Measurements from ENCODE around the gene USP2. TPM values are rescaled to one million over a fixed set of nuclear protein-coding genes. Genes with fewer than 3 reads are reported as not detected.
A peak's percentile ranks its signal among the peaks of the same experiment; 100 is the strongest.

The USP2 gene
- total RNA-seq, 1 experiment from 2014 or later, result 3.1 TPM

DNA sequence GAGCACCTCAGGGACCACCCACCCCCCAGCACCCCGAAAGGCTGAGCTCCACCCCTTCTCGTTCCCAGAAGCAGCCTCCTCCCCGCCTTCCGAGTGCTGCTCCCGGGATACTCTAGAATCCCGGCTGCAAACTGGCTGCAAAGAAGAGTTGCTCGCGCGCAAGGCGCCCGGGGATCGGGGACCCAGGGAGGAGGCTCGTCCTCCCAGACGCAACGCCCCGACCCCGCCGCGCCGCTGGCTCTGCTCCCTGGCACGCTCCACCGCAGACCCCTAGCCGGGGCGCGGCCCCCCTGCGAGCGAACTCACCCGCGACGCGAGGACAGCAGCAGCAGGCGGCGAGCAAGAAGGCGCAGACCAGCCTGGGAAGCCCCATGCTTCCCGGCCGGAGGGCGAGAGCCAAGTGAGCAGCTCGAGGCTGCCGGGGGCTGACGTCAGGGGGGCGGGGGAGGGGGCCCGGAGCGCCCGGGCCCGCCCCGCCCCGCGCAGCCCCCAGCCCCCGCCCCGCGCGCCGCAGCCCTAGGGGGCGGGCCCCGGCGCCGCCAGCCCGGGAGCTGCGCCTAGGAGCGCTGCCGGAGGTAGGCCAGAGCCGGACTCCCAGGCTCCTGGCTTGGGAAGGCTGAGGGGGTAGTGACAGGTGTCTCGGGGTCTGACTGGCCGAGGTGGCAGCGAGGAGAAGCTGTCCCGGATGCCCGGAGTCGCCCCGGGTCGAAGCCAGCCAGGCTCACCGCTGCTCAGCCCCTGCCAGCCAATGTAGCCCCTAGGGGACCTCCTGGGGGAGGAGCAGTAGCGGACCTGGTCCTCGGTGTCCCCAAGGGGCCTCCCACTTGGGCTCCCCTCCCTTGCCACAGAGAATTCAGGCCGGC, 64.5 kb downstream of the USP2 start, which contains the start of gene MCAM:
Gene MCAM, minus strand, starts transcription at position 402 of the 863 bp plus-strand sequence. Its CDS starts 29 bp downstream, at position 373.
- Histone ChIP-seq H3K9me3 (ENCODE audit: control insufficient read depth, insufficient read depth, low read depth, low read length) (no peaks in the 10 kb centered on the region), H3K27me3 (ENCODE audit: control insufficient read depth, insufficient read depth, low read length) (no peaks in the 10 kb centered on the region), H3K4me1 (ENCODE audit: control insufficient read depth, insufficient read depth, low read length) (peaks cover 52% of the 10 kb centered on the region), H3K4me3 (ENCODE audit: low read depth in 2 of 2, low read length in 2 of 2) (peak within 1 kb of the TSS; percentile 47 to 62), H3K36me3 (ENCODE audit: control insufficient read depth, insufficient read depth, low read length) (no peaks in the 10 kb centered on the region), H3K27ac (ENCODE audit: low read length) (peak within 1 kb of the TSS; percentile 40; the same call in 1 of the 2 replicates)
- intact Hi-C loops (cut with micrococcal nuclease; ENCODE audit: unreplicated experiment) (no loop called here), in situ Hi-C loops (cut with HindIII; ENCODE audit: low pct_unique_long_range_greater_than_20kb, low sequenced_read_pairs) (no loop called here)
- DNase-seq (ENCODE audit: low read depth, low spot score) (no peak), ATAC-seq (peak; percentile 14)
- no TSS peak for BruUV-seq (replicated peaks)
- POLR2A ChIA-PET, result no interaction called here
- TF ChIP-seq SIN3A (IDR thresholded peaks at IDR 0.05; ENCODE audit: borderline replicate concordance, insufficient read depth, low read depth, low read length), result no peak
- no peak for TF ChIP-seq POLR2AphosphoS5 (IDR thresholded peaks at IDR 0.05; ENCODE audit: low read depth, low read length)
- TF ChIP-seq, protein P1, sequence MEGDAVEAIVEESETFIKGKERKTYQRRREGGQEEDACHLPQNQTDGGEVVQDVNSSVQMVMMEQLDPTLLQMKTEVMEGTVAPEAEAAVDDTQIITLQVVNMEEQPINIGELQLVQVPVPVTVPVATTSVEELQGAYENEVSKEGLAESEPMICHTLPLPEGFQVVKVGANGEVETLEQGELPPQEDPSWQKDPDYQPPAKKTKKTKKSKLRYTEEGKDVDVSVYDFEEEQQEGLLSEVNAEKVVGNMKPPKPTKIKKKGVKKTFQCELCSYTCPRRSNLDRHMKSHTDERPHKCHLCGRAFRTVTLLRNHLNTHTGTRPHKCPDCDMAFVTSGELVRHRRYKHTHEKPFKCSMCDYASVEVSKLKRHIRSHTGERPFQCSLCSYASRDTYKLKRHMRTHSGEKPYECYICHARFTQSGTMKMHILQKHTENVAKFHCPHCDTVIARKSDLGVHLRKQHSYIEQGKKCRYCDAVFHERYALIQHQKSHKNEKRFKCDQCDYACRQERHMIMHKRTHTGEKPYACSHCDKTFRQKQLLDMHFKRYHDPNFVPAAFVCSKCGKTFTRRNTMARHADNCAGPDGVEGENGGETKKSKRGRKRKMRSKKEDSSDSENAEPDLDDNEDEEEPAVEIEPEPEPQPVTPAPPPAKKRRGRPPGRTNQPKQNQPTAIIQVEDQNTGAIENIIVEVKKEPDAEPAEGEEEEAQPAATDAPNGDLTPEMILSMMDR (IDR thresholded peaks at IDR 0.05), result no peak
- no peak for TF ChIP-seq TCF7L2 (IDR thresholded peaks at IDR 0.05; ENCODE audit: low read depth, low read length)
- TF ChIP-seq, protein P2, sequence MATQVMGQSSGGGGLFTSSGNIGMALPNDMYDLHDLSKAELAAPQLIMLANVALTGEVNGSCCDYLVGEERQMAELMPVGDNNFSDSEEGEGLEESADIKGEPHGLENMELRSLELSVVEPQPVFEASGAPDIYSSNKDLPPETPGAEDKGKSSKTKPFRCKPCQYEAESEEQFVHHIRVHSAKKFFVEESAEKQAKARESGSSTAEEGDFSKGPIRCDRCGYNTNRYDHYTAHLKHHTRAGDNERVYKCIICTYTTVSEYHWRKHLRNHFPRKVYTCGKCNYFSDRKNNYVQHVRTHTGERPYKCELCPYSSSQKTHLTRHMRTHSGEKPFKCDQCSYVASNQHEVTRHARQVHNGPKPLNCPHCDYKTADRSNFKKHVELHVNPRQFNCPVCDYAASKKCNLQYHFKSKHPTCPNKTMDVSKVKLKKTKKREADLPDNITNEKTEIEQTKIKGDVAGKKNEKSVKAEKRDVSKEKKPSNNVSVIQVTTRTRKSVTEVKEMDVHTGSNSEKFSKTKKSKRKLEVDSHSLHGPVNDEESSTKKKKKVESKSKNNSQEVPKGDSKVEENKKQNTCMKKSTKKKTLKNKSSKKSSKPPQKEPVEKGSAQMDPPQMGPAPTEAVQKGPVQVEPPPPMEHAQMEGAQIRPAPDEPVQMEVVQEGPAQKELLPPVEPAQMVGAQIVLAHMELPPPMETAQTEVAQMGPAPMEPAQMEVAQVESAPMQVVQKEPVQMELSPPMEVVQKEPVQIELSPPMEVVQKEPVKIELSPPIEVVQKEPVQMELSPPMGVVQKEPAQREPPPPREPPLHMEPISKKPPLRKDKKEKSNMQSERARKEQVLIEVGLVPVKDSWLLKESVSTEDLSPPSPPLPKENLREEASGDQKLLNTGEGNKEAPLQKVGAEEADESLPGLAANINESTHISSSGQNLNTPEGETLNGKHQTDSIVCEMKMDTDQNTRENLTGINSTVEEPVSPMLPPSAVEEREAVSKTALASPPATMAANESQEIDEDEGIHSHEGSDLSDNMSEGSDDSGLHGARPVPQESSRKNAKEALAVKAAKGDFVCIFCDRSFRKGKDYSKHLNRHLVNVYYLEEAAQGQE (IDR thresholded peaks at IDR 0.05; ENCODE audit: insufficient read depth in 1 of 2, low read depth in 2 of 2, low read length in 1 of 2), result no peak
- CTCF ChIA-PET, result interaction anchor here (0.7 kb wide), 1 partner anchor 157 kb away, joined by 3 read pairs; no protein-coding TSS in a partner anchor

DNA sequence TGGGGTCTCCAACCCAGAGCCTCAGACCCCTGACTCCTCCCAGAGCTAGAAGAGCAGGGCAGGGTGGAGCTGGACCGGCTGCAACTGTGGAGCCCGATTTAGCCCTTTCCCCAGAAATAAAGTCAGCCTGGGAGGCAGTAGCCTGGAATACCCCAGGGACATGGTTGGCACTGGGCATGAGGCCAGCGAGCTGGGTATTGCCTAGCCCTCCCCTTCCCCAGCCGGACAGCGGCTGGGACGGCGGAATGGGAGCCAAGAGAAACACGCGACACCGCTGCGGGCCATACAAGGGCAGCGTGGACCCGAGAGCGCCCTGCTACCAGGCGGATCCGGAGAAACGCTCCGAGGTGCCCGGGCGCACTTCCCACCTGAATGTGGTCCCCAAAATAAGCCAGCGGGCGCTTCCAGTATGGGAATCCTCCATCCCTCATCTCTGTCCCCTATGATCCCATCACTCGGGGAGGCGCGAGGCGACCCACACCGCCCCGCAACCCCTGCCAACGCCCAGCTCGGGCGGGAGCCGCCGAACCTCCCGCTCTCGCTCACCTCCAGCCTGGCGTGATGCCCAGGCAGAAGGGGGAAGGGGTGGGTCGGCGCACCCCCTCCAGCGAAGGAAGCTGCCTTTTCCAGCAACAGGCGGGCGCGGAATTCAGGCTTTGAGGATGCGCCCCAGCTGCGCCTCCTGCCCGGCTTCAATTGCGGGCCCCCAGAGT, 65.3 kb downstream of the USP2 start:
- CTCF ChIA-PET, result interaction anchor here (0.6 to 0.7 kb wide), 2 partner anchors 158 to 423 kb away, joined by 3 to 5 read pairs; no protein-coding TSS in a partner anchor
- DNase-seq (ENCODE audit: low read depth, low spot score) (no peak), ATAC-seq (no peak)
- peak overlapping the region; percentile 40; the same call in 1 of the 2 replicates for H3K27ac ChIP-seq (ENCODE audit: low read length)
- in situ Hi-C loops (cut with HindIII; ENCODE audit: low pct_unique_long_range_greater_than_20kb, low sequenced_read_pairs) (no loop called here), intact Hi-C loops (cut with micrococcal nuclease; ENCODE audit: unreplicated experiment) (no loop called here)
- no peaks in the 10 kb centered on the region for H3K27me3 ChIP-seq (ENCODE audit: control insufficient read depth, insufficient read depth, low read length)
- POLR2A ChIA-PET, result no interaction called here
- no TSS peak for BruUV-seq (replicated peaks)
- H3K36me3 ChIP-seq (ENCODE audit: control insufficient read depth, insufficient read depth, low read length), result no peaks in the 10 kb centered on the region
- peak overlapping the region; percentile 47 to 62 for H3K4me3 ChIP-seq (ENCODE audit: low read depth in 2 of 2, low read length in 2 of 2)
- peaks cover 48% of the 10 kb centered on the region for H3K4me1 ChIP-seq (ENCODE audit: control insufficient read depth, insufficient read depth, low read length)
- H3K9me3 ChIP-seq (ENCODE audit: control insufficient read depth, insufficient read depth, low read depth, low read length), result no peaks in the 10 kb centered on the region
- TF ChIP-seq SIN3A (IDR thresholded peaks at IDR 0.05; ENCODE audit: borderline replicate concordance, insufficient read depth, low read depth, low read length) (no peak), TCF7L2 (IDR thresholded peaks at IDR 0.05; ENCODE audit: low read depth, low read length) (no peak; the same call in 1 of the 2 replicates), POLR2AphosphoS5 (IDR thresholded peaks at IDR 0.05; ENCODE audit: low read depth, low read length) (no peak)
- TF ChIP-seq, protein P1 (IDR thresholded peaks at IDR 0.05), result no peak
- TF ChIP-seq, protein P2 (IDR thresholded peaks at IDR 0.05; ENCODE audit: insufficient read depth in 1 of 2, low read depth in 2 of 2, low read length in 1 of 2), result no peak

Data from Panc1 (cell line).